GM21717 (cell line): Measurements from ENCODE around the gene ALG2.
"Not testable (repeated sequence)": the region's sequence is repeated elsewhere in the genome, so short reads cannot be mapped to it uniquely, and the experiment has no call there.

Experiments
- ATAC-seq: cut with Tn5 transposase; IDR thresholded peaks from one replicate; pipeline ENCODE4 v1.9.1; 2021; ENCODE audit warnings: mild to moderate bottlenecking, moderate library complexity; ENCODE audit not compliant: unreplicated experiment

ALG2 gene

DNA sequence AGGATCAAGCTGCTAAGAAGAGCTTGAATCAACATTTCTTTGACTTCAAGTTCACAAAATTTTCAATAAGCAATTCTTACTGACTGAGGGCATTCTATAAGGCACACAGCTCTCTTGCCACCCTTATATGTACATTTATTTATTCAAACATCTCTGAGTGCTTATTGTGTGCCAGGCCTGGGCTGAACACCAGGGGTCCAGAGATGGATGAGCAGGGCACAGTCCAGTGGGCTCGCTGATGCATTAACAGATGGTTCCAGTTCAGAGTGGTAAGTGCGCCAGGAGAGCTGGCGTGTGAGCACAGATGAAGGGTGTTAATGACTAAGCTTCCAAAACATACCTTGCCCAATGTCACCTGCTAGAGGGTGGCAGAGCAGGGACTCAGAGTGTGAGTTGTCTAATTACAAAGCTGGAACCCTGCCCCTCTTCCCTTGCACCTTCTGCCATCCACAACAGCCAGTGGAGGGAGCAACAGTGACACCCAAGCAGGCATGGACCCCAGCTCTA is 24.6 kb downstream of the ALG2 start:
- no peak for ATAC-seq

DNA sequence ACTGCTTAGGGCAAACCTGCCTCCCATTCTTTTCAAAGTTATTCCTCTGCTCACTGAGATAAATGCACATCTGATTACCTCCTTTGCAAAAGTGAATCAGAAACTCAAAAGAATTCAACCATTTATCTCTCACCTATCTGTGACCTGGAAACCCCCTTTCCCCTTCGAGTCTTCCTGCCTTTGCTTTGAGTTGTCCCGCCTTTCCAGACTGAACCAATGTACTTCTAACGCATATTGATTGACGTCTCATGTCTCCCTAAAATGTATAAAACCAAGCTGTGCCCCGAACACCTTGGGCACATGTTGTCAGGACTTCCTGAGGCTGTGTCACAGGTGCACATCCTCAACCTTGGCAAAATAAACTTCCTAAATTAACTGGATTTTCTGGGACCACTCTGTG is 25.3 kb downstream of the ALG2 start:
- not testable (repeated sequence) for ATAC-seq

DNA sequence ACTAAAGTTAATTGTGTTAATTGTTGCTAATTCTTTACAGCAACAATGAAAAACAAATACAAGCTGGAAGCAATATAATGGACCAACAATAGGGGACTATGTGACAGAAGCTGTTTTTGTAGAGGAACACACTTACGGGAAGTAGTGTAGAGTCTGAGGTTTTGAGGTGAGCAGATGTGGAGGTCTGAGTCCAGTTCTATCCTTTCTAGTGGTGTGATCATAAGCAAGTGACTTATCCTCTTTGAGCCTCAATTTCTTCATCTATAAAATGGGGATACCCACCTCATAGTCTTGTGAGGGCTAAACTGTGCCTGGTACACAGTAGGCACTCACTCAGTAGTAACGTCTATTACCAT is 28.3 kb downstream of the ALG2 start:
- no peak for ATAC-seq

DNA sequence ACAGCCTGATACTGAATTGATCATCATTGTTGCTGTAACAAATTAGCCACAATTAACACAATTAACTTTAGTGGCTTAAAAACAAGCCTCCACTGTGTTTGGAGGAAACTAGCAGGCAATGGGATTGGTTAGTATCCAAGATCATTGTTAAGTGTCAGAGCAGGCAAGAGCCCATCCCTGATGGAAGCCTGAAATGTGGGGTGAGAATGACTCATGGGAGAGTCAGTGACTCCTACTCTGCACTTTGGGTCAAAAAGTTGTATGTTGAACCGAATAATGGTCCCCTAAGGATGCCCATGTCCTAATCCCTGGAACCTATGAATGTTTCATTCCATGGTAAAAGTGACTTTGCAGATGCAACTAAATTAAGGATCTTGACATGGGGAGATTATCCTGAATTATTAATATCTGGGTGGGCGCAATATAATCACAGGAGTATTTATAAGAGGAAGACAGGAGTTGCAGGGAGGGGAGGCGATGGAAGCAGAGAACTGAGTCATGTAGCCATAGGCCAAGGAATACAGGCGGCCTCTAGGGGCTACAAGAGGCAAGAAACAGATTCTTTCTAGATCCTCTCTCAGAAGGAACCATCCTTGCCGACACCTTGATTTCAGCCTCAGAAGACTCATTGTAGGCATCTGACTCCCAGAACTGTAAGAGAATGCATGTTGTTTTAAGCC is 28.8 kb downstream of the ALG2 start:
- ATAC-seq = no peak

GRCh38 chr9:99190597-99191283 is 31.0 kb downstream of the ALG2 start:
- ATAC-seq = no peak

DNA sequence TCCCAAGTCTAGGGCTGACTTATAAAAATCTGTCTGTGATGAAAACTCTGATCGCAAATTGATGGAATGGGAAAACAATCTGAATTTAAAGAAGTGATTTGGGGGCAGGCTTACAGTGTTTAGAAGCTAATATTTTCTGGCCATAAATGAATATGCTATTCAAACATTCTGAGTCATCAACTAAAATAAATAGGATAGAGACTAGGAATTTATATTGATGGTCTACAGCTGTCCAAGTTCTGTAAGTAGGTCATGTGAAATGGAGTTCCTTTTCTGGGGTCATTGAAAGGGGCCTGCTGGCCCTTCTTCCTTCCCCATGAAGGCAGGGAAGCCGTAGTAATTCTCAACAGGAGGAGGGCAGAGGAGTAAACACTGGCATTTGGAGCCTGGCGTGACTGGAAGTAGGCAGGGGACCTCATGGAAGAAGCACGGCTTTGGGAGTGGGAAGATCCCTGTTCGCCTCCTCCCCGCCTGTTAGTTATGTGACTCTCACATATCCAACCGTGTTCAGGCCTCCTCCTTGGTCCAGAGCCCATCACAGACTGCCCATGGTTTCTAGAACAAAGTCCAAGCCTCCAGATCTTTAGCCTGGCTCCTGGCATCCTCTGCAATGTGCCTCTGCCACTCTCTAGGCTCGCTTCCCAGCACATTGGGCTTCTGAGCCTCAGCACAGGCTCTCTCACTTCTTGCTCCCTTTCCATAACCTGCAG is 31.7 kb downstream of the ALG2 start:
- no peak for ATAC-seq

DNA sequence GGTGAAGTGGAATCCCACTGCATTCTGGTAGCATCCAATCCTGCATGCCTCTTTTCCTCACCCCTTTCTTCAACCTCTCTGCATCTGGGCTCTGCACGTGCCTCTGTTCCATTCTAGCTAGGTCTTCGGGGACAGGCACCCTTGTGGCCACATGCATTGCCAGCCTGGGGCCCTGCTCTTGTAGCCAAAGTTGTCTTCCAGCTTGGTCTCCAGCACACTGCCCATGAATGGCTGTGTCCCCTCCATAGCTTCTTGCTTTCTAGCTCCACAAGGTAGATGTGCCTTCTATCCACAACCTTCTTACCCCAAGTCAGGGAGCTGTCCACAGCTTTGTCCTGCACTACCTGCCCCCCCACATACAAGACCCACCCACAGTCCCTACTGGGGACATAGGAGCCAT is 32.6 kb downstream of the ALG2 start:
- ATAC-seq = no peak

DNA sequence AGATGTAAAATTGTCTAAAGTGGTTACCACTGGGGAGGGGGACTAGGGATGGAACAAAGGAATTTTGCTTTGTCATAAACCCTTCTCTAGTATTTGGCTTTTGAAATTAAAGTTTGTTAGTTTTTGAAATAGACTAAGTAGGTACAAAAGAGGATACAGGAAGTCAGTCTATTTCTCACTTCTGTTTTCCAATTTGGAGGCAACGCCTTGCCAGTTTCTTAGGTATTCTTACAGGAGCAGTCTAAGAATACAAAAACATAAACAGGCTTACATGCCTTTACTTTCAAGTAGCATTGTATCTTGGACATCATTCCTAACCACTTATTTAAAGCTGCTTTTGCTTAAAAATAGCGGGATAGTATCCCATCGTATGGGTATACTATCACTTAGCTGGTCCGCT is 34.4 kb downstream of the ALG2 start:
- ATAC-seq = no peak

DNA sequence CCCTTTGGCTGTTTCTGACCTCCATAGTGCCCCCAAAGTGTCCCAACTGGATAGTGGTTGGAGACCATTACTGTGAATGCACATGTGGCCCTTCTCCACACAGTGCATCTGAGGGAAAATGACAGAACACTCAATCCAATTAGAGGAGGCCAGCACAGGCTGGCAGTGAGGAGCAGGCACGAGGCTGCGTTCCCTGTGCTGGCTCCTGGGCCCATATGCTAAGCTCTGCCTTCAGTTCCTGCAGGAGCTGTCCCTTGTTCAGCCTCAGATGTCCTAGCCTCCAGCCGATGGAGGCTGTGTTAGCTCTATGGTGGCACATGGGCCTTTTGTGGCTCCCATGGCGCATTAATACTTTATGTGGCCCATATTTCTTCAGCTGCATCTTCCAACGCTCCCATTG is 35.8 kb downstream of the ALG2 start:
- ATAC-seq = no peak

DNA sequence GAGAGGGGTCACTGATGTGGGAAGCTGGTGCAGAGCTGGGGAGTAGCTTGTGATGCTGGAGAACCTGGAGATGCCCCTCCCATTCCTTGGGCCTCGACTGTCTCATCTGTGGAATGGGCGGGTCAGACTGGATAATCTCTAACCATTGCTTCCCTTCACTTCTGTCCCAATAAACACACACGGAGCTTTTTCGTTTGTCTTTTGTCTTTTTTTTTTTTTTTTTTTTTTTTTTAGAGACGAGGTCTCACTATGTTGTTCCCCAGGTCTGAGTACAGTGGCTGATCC is 36.5 kb downstream of the ALG2 start:
- no peak for ATAC-seq

DNA sequence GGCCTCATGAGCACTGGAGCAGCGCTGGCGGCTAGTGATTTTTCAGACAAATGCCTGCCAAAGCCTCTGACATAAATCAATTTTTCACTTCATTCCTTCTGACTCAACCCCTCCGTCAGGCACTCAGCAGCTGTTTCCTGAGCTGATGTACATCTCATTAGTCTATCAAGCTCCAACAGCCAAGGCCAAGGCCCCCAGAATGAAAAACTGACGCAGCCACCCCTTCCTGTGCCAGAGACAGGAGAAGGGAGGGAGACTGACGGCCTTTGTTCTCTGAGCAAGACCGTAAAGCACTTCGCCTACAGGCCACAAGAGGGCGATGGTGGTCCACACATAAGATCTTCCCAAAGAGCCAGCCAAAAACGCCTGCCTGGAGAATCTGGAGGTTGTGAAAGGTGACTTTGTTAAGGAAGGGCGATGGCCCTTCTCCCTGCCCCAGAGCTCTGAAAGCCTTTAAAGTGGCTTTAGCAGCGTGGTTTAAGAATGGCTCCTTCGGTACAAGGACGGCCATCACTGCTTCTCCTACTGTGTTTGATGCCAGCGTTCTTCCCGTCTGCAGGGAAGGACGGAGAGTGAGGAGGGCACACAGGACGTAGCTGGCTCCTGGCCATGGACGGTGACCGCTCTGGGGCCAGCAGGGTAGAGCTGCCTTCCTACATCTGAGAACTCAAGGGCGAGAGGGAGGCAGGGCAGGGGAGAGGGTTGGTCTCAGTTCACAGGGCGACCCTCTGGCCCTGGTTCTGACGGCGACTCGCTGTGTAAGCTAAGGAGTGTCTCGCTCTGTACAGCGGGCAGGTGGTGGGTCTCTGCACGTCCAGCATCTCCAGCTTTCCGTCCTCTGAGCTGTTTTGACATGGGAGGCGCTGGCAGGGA is 37.0 kb downstream of the ALG2 start:
- peak; percentile 53 for ATAC-seq

- no peak for ATAC-seq
Observed at GRCh38 chr9:99184110-99184474, 37.6 kb downstream of the ALG2 start.

DNA sequence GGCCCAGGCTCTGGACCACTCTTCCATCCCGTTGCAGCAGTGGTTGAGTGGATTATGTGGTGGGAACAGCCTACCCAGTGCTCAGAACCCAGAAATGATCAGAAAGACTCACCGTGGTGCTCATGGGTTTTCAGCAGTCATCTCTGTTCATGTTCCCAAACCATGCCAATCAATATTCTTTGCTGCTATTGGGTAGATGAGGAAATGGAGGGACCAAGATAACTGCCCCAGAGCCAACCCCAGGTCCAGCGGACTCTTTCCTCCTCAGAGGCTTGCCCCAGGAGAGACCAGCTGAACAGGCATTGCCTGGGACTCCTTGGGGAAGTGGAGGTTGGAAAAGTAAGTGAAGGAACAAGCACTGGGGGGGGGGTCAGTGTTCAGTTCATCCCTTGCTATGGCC is 38.1 kb downstream of the ALG2 start:
- ATAC-seq = no peak

- no peak for ATAC-seq
Observed at GRCh38 chr9:99182356-99182755, 39.4 kb downstream of the ALG2 start.

DNA sequence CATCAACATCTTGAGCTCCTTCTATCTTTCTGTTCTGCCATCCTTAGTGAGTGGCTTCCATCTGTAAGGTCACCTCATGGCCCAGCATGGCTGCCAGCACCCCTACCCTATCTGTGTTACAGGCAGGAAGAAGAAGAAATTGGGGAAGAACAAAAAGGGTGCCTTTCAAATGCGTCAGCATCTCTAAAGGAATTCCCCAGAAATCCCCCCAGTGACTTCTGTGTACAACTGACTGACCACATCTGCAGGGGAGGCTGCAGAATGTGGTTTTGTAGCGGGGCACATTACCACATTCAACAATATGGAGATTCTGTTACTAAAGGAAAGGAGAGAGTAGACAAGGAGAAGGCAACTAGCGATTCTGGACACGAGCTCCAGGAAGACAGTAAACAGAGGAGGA is 40.1 kb downstream of the ALG2 start:
- ATAC-seq = peak; percentile 43

- no peak for ATAC-seq
Observed at GRCh38 chr9:99181206-99181605, 40.5 kb downstream of the ALG2 start.

DNA sequence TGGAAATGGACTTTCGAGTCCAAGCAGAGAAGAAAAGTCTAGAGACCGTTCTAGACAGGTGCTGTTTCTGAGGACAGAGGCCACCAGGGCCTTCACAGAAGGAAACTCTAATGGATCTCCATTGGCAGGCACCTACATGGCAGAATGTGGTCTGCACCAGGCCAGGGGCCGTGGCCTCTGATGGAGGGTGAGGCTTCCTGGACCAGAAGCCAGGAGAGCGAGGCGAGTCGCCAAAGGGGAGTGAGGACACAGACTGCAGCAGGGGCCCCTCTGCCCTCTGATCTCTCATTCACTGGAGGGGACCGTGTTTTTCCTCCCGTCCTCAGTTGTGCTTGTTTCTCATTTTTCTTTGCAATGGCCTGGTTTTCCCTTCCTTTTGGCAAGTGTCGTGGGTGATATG is 41.1 kb downstream of the ALG2 start:
- no peak for ATAC-seq

- ATAC-seq = peak; percentile 34
Observed at GRCh38 chr9:99180199-99180598, 41.5 kb downstream of the ALG2 start.

DNA sequence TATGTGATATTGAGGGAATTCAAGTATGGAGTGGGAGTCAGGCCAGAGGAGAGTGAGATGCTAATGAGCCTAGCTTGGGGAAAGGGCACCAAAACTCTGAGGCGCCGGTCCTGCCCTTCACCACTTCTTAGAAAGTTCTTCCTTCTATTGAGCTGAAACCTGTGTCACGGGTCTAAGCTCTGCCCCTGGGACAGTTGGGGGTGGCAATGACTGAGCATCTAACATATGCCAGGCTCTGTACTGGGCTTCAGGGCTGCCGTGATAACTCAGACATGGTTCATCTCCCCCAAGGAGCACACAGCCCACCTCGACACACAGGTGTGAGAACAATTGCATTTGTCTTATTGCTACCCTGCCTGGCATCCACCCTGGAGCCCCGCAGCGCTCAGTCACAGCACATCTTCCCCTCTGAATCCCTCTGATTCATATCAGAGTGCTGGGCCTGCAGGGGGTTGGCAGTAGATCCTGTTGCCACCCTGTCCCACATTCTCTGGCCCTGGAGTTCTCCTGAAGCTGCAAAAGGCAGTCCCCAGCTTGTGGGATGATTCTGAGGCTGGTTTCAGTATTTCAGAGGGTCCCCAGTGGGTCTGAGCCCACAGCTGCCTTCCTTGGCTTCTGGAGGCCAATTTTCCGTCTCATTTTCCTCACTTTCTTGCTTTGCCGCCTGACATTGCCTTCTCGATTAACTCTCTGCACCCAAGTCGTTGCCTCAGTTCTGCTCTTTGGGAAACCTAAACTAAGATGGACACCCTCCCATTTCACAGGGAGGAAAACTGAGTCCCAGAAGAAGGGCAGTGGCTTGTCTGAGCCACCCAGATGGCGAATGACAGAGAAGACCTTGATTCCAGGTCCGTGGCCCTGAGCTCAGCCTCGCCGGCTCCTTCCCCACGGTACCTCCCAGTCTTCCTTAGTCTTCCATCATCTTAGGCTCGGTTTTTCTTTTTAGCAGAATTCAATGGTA is 42.5 kb downstream of the ALG2 start:
- no peak for ATAC-seq
